ENCODE measurements around the gene TOP3B.

GRCh38 chr22:21994881-21995444 is 12.4 kb upstream of the TOP3B start:
- TF ChIP-seq CTCF (IDR thresholded peaks at IDR 0.05; ENCODE audit: poor library complexity, severe bottlenecking) (no peak), EZH2 (IDR thresholded peaks at IDR 0.05; ENCODE audit: borderline replicate concordance, insufficient read depth, low read length, poor library complexity, severe bottlenecking) (no peak), EP300 (conservative IDR thresholded peaks at IDR 0.05; ENCODE audit: poor library complexity, severe bottlenecking) (no peak), RAD21 (conservative IDR thresholded peaks at IDR 0.05) (no peak), MXI1 (conservative IDR thresholded peaks at IDR 0.05; ENCODE audit: poor library complexity, severe bottlenecking) (no peak)

All from neural cell (in vitro differentiated cells).